COLO668 (cell line): ENCODE measurements around the gene GALT.
A peak's percentile ranks its signal among the peaks of the same experiment; 100 is the strongest.

Experiments used
- DNase-seq: peaks from one replicate; lab custom pipeline; 2025; ENCODE audit not compliant: unreplicated experiment; lab: John Stamatoyannopoulos, UW

The GALT gene

GRCh38 chr9:34675869-34676268 is 29.4 kb downstream of the GALT start:
- no peak for DNase-seq

DNA sequence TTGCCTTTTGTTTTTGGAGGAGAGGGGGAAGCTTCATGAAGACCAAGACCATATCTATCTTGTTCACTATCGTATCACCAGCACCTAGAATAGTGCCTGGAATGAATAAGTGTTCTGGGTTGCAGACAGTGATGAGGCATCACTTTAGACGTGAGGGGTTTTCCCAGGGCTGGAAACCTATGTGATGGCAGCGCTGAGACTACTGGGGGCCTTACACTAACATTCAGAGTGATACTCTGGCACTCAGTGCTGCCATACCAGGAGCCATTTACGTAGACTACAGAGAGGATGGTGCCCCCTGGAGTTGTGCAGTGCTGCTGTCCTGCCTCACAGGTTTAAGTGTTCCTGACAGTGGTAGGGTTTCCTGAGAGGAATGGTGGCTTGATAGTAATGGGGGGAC is 37.7 kb downstream of the GALT start:
- DNase-seq, result no peak

- DNase-seq, result no peak
These were observed 38.3 kb downstream of the GALT start for GRCh38 chr9:34684816-34685215.

GRCh38 chr9:34685591-34685990 is 39.1 kb downstream of the GALT start:
- DNase-seq, result no peak

GRCh38 chr9:34686231-34686630 is 39.8 kb downstream of the GALT start:
- DNase-seq, result no peak

DNA sequence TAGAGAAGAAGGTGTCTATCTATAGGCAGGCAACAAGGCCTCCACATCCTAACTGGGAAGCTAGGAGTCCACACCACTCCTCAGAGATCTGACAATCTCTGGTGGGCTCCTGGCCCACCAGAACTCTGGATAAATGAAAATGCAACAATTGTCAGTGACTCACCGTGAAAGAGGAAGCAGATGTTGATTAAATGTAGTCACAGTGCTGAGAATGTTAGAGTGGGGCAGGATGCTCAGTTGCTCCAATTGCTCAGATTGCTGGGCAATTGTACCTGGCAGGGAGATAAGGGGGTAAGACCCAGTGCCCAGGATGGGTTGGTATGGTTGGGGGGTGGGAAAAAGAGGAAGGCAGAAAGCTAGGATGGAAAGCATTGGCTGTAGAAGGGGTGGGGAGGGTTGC is 40.3 kb downstream of the GALT start:
- no peak for DNase-seq

DNA sequence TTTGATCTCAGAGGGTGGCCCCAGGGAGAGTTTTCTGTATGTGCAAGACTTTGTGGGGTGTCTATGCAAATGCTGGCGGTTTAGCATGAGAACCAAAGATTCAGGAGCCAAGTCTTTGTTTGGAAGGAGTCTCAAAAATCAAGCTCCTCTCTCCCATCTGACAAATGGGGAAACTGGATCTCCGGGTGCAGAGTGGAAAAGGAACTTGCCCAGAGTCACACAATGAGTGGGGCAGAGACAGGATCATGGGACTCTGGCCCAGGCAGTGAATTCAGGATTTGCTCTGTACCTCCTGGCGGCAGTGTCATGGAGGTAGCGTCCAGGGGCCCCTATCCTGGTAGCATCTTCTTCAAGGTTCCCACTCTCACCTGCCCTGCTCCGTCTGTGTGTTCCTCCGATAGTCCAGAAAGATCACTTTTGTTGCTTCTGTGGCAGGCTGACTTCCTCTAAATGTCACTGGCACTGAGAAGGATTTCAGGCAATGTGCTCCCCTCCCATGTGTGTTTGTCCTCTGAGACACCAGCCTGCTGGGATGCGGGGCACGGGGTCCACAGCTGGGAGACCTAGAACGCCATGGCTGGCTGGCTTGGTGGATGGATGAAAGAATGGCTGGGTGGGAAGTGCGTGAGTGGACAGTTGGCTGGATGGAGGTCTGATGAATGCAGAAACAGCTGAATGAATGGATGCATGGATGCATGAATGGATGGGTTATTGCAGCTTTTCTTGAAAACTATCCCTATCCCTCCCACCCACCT is 41.0 kb downstream of the GALT start:
- DNase-seq, result no peak

DNA sequence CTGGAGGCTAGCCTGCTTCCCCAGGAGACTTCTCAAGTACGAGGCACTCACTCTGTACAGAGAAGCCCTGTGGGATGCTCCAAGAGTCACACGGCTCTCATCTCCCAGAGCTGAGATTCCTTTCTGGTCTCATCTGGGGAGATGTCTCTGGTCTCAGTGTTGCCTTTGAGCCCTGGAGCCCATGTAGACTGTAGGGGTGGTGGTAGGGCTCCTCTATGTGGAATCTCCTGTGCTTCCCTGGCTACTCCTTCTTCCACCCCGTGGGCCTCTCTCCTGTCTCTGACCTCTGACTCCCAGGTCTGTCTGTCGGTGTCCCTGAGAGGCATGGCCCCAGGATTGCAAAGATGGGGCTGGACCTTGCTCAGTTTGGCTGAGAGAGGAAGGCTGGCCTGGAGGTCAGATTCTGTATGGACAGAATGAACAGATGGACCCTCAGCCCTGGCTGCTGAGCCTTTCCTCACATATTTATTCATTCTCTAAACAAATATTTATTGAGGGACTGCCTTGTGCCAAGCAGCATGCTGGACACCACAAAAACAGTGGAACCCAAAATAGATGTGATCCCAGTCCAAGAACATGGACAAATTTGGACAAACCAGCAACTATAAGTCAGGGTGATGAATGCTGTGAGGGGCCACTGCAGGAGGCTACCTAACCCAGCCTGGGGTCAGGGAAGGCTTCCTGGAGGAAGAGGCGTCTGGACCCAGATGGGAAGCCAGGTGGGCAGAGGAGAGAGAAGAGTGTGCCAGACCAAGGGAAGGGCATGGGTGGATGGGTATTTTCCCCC is 42.0 kb downstream of the GALT start:
- no peak for DNase-seq

DNA sequence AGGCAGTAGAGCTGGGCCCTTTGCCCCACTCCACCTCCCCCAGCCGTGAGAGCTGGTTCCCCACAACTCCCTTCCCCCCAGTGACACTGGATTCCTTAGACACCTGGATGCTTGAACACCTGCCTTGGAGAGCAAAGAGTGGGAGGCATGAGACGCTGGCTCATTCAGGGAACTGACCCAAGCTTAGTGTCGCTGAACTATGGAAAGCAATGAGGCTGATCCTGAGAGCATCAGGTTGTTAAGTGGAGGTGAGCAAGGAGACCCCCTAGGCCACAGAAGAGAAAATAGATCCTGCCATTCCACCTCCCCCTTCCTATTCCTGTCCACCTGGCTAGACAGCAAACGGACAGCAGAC is 42.6 kb downstream of the GALT start:
- DNase-seq, result peak; percentile 83

- peak; percentile 37 for DNase-seq
These were observed 43.0 kb downstream of the GALT start for GRCh38 chr9:34689512-34689911.

GRCh38 chr9:34690983-34691935 is 44.8 kb downstream of the GALT start, which contains the start of gene CCL19:
TSS of gene CCL19 (minus strand) at chr9:34691276. CDS start at chr9:34691139, 137 bp downstream.
- no peak for DNase-seq

- DNase-seq, result no peak
These were observed 45.5 kb downstream of the GALT start for GRCh38 chr9:34691936-34692315.

DNA sequence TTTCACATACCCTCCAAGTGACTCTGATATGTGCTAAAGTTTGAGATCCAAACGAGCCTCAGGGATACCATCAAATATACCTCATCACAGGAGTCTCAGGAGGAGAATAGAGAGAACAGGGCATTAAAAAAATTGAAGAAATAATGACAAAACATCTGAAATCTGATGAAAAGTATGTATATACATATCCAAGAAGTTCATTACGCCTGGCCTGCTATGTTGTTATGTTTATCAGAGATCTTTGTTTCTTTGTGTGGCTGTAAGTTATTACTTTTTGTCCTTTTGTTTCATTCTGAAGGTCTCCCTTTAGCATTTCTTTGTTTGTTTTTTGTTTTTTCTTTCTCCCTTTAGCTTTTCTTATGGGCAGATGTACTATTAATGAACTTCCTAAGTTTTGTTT is 47.1 kb downstream of the GALT start:
- DNase-seq, result no peak

- no peak for DNase-seq
These were observed 48.3 kb downstream of the GALT start for GRCh38 chr9:34694811-34695210.
